DMS153 treated with DMSO at 0.1 percent for 48 hours (cell line): ENCODE results near the gene GNB1.

Experiments used
- DNase-seq: peaks from one replicate; lab custom pipeline; 2025; ENCODE audit not compliant: unreplicated experiment; lab: John Stamatoyannopoulos, UW

GNB1 gene

GRCh38 chr1:1832820-1833219 lies 58.1 kb downstream of the GNB1 start:
- DNase-seq, result no peak

- DNase-seq, result no peak
Measured at GRCh38 chr1:1832166-1832565, 58.7 kb downstream of the GNB1 start.

GRCh38 chr1:1827089-1827848 lies 63.6 kb downstream of the GNB1 start:
- DNase-seq, result no peak

- DNase-seq, result no peak
Measured at GRCh38 chr1:1826356-1827088, 64.4 kb downstream of the GNB1 start.

GRCh38 chr1:1825217-1825616 lies 65.7 kb downstream of the GNB1 start:
- no peak for DNase-seq

- DNase-seq, result no peak
Measured at GRCh38 chr1:1819762-1820161, 71.1 kb downstream of the GNB1 start.

GRCh38 chr1:1817221-1817620 lies 73.7 kb downstream of the GNB1 start:
- DNase-seq, result no peak

- DNase-seq, result no peak
Measured at GRCh38 chr1:1815606-1816281, 75.1 kb downstream of the GNB1 start.

GRCh38 chr1:1809489-1809888 lies 81.4 kb downstream of the GNB1 start:
- no peak for DNase-seq

- no peak for DNase-seq
Measured at GRCh38 chr1:1808206-1808605, 82.7 kb downstream of the GNB1 start.

- no peak for DNase-seq
Measured at GRCh38 chr1:1806890-1807289, 84.0 kb downstream of the GNB1 start.

- DNase-seq, result no peak
Measured at GRCh38 chr1:1804301-1804700, 86.6 kb downstream of the GNB1 start.

- no peak for DNase-seq
Measured at GRCh38 chr1:1802871-1803270, 88.0 kb downstream of the GNB1 start.

- no peak for DNase-seq
Measured at GRCh38 chr1:1799716-1800115, 91.2 kb downstream of the GNB1 start.

- DNase-seq, result no peak
Measured at GRCh38 chr1:1797731-1798341, 93.1 kb downstream of the GNB1 start.

GRCh38 chr1:1796466-1796865 lies 94.4 kb downstream of the GNB1 start:
- DNase-seq, result no peak

- DNase-seq, result no peak
Measured at GRCh38 chr1:1794999-1795398, 95.9 kb downstream of the GNB1 start.

- DNase-seq, result no peak
Measured at GRCh38 chr1:1793481-1794244, 97.2 kb downstream of the GNB1 start.

- no peak for DNase-seq
Measured at GRCh38 chr1:1788646-1789431, 102.0 kb downstream of the GNB1 start.

GRCh38 chr1:1788136-1788535 lies 102.8 kb downstream of the GNB1 start:
- DNase-seq, result no peak
